Hair follicular keratinocyte (primary cell): ENCODE data around the gene UPP1. TPM values are rescaled to one million over a fixed set of nuclear protein-coding genes. Genes with fewer than 3 reads are reported as not detected.

ENCODE experiments used
- total RNA-seq: library from RNA; depleted of rRNA; stranded (reverse); fragments of >200 nt; gene quantifications from 2 replicates; pipeline ENCODE4 v1.2.3, GENCODE V29; 2015

UPP1 gene
- total RNA-seq, result 316 and 486 TPM in 2 replicates

DNA sequence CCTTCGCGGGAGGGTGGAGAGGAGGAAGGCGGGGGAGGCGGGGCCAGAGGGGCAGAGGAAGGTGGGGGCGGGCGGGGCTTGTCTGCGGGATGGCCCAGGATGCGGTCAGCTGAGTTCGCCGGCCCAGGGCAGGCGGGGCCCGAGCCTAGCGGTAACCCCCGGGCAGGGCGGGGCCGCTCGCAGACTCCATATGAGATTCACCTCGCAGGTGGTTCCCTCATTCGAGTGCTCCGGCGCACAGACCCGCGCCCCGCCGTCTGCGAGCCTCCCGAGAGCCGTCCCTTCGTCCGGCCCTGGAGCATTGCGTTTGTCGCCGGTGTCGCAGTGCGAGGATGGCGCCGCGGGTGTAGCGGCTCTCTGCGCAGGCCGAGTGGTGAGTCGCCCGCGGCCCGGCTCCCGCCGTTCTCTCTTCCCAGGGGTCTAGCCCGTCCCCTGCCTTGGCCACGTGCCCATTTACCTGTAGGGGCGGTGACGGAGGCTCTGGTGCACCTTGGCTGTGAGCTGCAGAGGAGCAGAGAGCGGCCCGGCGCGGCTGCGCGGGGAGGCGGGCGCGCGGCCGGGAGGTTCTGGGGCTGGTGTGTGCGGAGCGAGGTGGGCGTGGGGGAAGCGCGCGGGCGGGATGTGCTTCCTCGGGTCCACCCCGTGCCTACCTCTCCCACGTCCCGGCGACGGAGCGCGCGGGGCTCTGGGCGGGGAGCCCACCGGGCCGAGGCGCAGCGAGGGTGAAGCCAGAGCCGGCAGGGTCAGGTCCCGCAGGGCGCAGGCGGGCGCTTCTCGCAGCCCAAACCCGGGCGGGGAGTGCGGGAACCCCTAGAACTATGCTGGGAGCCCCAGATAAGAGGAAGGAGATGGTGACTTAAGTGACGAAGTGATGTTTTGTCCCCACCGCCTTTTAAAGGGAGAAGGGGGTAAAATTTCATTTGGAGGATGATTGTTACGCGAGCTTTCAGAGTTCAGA, at the start of gene UPP1:
Gene UPP1, plus strand, starts transcription at position 220 of the 958 bp plus-strand sequence. CDS start 5,519 bp downstream, outside the sequence.

Other genes starting within 250 kb of the UPP1 start
- gene PKD1L1, start 140.8 kb upstream of the UPP1 start, total RNA-seq, result not detected in 2 replicates
- 13.5 and 15.4 TPM in 2 replicates for gene HUS1, start 109.7 kb upstream of the UPP1 start, total RNA-seq
- gene SUN3, start 60.2 kb upstream of the UPP1 start, total RNA-seq, result not detected in 2 replicates
- gene C7orf57, start 53.7 kb upstream of the UPP1 start, total RNA-seq, result 1.6 and 2.3 TPM in 2 replicates
- 0.46 and 0.62 TPM in 2 replicates for gene ABCA13, start 82.2 kb downstream of the UPP1 start, total RNA-seq